GM12892 (cell line): ENCODE data around the gene SERPINA9.

ENCODE experiments used
- POLR2A ChIP-seq: IDR thresholded peaks from 2 replicates; pipeline ENCODE4 v1.6.1; 2011; ENCODE audit warnings: low read depth, low read length, control low read depth
- POLR2AphosphoS5 ChIP-seq: IDR thresholded peaks from 2 replicates; pipeline ENCODE4 v1.6.1; 2011; ENCODE audit warnings: low read depth, low read length, control low read depth
- TAF1 ChIP-seq: IDR thresholded peaks from 2 replicates; pipeline ENCODE4 v1.6.1; 2011; ENCODE audit warnings: low read depth, mild to moderate bottlenecking, control low read depth, low read length, borderline replicate concordance

- TF ChIP-seq POLR2A = no peak
- no peak for TF ChIP-seq TAF1
- TF ChIP-seq POLR2AphosphoS5 = no peak
Measured at GRCh38 chr14:94478420-94478819, 2.4 kb upstream of the SERPINA9 start.
